Measurements from ENCODE around the gene SYT6.
A peak's percentile ranks its signal among the peaks of the same experiment; 100 is the strongest.
"Not testable (repeated sequence)": the region's sequence is repeated elsewhere in the genome, so short reads cannot be mapped to it uniquely, and the experiment has no call there.

Gene SYT6

GRCh38 chr1:114062477-114063099 is 91.1 kb downstream of the SYT6 start:
- no peaks in the 10 kb centered on the region for H3K27me3 ChIP-seq (ENCODE audit: insufficient read depth, low read length)
- no peak overlapping the region for H3K4me3 ChIP-seq (ENCODE audit: low read length)
- no peaks in the 10 kb centered on the region; the same call in 1 of the 2 replicates for H3K36me3 ChIP-seq (ENCODE audit: insufficient read depth, low read length)
- H3K9ac ChIP-seq (ENCODE audit: low read depth, low read length) = no peak overlapping the region
- H3K9me3 ChIP-seq (ENCODE audit: insufficient read depth, low read depth, low read length) = peaks cover 23% of the 10 kb centered on the region
- no peaks in the 10 kb centered on the region for H3K4me1 ChIP-seq (ENCODE audit: insufficient read depth, low read length)
- no peak overlapping the region for H3K27ac ChIP-seq (ENCODE audit: low read depth, low read length)
- WGBS = 88% methylated on average over 8 of the region's 8 CpGs

GRCh38 chr1:114061121-114061830 is 92.4 kb downstream of the SYT6 start:
- no peak overlapping the region for H3K4me3 ChIP-seq (ENCODE audit: low read length)
- WGBS = 93% methylated on average over 1 of the region's 1 CpG
- no peaks in the 10 kb centered on the region for H3K27me3 ChIP-seq (ENCODE audit: insufficient read depth, low read length)
- H3K36me3 ChIP-seq (ENCODE audit: insufficient read depth, low read length) = no peaks in the 10 kb centered on the region; the same call in 1 of the 2 replicates
- H3K9ac ChIP-seq (ENCODE audit: low read depth, low read length) = no peak overlapping the region
- peaks cover 23% of the 10 kb centered on the region for H3K9me3 ChIP-seq (ENCODE audit: insufficient read depth, low read depth, low read length)
- H3K27ac ChIP-seq (ENCODE audit: low read depth, low read length) = no peak overlapping the region
- no peaks in the 10 kb centered on the region for H3K4me1 ChIP-seq (ENCODE audit: insufficient read depth, low read length)

GRCh38 chr1:114058236-114058635 is 95.4 kb downstream of the SYT6 start:
- H3K27ac ChIP-seq (ENCODE audit: low read depth, low read length); H3K4me1 ChIP-seq (ENCODE audit: insufficient read depth, low read length); H3K4me3 ChIP-seq (ENCODE audit: low read length); H3K27me3 ChIP-seq (ENCODE audit: insufficient read depth, low read length); H3K9ac ChIP-seq (ENCODE audit: low read depth, low read length); H3K36me3 ChIP-seq (ENCODE audit: insufficient read depth, low read length): not testable (repeated sequence)
- peaks cover 23% of the 10 kb centered on the region for H3K9me3 ChIP-seq (ENCODE audit: insufficient read depth, low read depth, low read length)
- WGBS = 75% methylated on average over 3 of the region's 6 CpGs

- WGBS = 89% methylated on average over 2 of the region's 2 CpGs
- no peaks in the 10 kb centered on the region for H3K27me3 ChIP-seq (ENCODE audit: insufficient read depth, low read length)
- H3K4me3 ChIP-seq (ENCODE audit: low read length) = no peak overlapping the region
- peaks cover 4% of the 10 kb centered on the region; the same call in 1 of the 2 replicates for H3K4me1 ChIP-seq (ENCODE audit: insufficient read depth, low read length)
- H3K9me3 ChIP-seq (ENCODE audit: insufficient read depth, low read depth, low read length) = no peaks in the 10 kb centered on the region; the same call in 1 of the 2 replicates
- H3K27ac ChIP-seq (ENCODE audit: low read depth, low read length) = no peak overlapping the region
- H3K36me3 ChIP-seq (ENCODE audit: insufficient read depth, low read length) = no peaks in the 10 kb centered on the region
- H3K9ac ChIP-seq (ENCODE audit: low read depth, low read length) = no peak overlapping the region
These were observed 99.5 kb downstream of the SYT6 start for GRCh38 chr1:114054148-114054547.

- peaks cover 4% of the 10 kb centered on the region; the same call in 1 of the 2 replicates for H3K4me1 ChIP-seq (ENCODE audit: insufficient read depth, low read length)
- H3K27ac ChIP-seq (ENCODE audit: low read depth, low read length) = no peak overlapping the region
- no peak overlapping the region for H3K9ac ChIP-seq (ENCODE audit: low read depth, low read length)
- H3K27me3 ChIP-seq (ENCODE audit: insufficient read depth, low read length) = no peaks in the 10 kb centered on the region
- H3K36me3 ChIP-seq (ENCODE audit: insufficient read depth, low read length) = no peaks in the 10 kb centered on the region
- 86% methylated on average over 1 of the region's 1 CpG for WGBS
- H3K4me3 ChIP-seq (ENCODE audit: low read length) = no peak overlapping the region
- peaks cover 17% of the 10 kb centered on the region for H3K9me3 ChIP-seq (ENCODE audit: insufficient read depth, low read depth, low read length)
These were observed 105.4 kb downstream of the SYT6 start for GRCh38 chr1:114048232-114048631.

GRCh38 chr1:114043548-114043947 is 110.1 kb downstream of the SYT6 start:
- Histone ChIP-seq H3K9me3 (ENCODE audit: insufficient read depth, low read depth, low read length) (peaks cover 17% of the 10 kb centered on the region), H3K27ac (ENCODE audit: low read depth, low read length) (no peak overlapping the region), H3K9ac (ENCODE audit: low read depth, low read length) (no peak overlapping the region), H3K27me3 (ENCODE audit: insufficient read depth, low read length) (no peaks in the 10 kb centered on the region), H3K4me1 (ENCODE audit: insufficient read depth, low read length) (peaks cover 12% of the 10 kb centered on the region), H3K36me3 (ENCODE audit: insufficient read depth, low read length) (no peaks in the 10 kb centered on the region), H3K4me3 (ENCODE audit: low read length) (no peak overlapping the region)
- 91% methylated on average over 5 of the region's 5 CpGs for WGBS

- Histone ChIP-seq H3K27ac (ENCODE audit: low read depth, low read length) (no peak overlapping the region), H3K9ac (ENCODE audit: low read depth, low read length) (no peak overlapping the region), H3K4me3 (ENCODE audit: low read length) (no peak overlapping the region), H3K27me3 (ENCODE audit: insufficient read depth, low read length) (no peaks in the 10 kb centered on the region), H3K36me3 (ENCODE audit: insufficient read depth, low read length) (no peaks in the 10 kb centered on the region), H3K9me3 (ENCODE audit: insufficient read depth, low read depth, low read length) (peaks cover 15% of the 10 kb centered on the region), H3K4me1 (ENCODE audit: insufficient read depth, low read length) (peaks cover 17% of the 10 kb centered on the region)
- WGBS = 78% methylated on average over 4 of the region's 4 CpGs
These were observed 110.6 kb downstream of the SYT6 start for GRCh38 chr1:114043054-114043453.

GRCh38 chr1:114040273-114041015 is 113.2 kb downstream of the SYT6 start:
- Histone ChIP-seq H3K36me3 (ENCODE audit: insufficient read depth, low read length) (no peaks in the 10 kb centered on the region), H3K4me1 (ENCODE audit: insufficient read depth, low read length) (peaks cover 40% of the 10 kb centered on the region), H3K27me3 (ENCODE audit: insufficient read depth, low read length) (no peaks in the 10 kb centered on the region), H3K4me3 (ENCODE audit: low read length) (no peak overlapping the region), H3K9me3 (ENCODE audit: insufficient read depth, low read depth, low read length) (no peaks in the 10 kb centered on the region), H3K27ac (ENCODE audit: low read depth, low read length) (peak overlapping the region; percentile 98; the same call in 1 of the 2 replicates), H3K9ac (ENCODE audit: low read depth, low read length) (no peak overlapping the region)
- WGBS = 78% methylated on average over 4 of the region's 4 CpGs

Data from HUES64 (cell line).